NCI-H2029 treated with DMSO at 0.1 percent for 48 hours (cell line): ENCODE measurements around the gene TLR9.

Experiments used
- DNase-seq: peaks from one replicate; lab custom pipeline; 2025; lab: John Stamatoyannopoulos, UW

Gene TLR9

DNA sequence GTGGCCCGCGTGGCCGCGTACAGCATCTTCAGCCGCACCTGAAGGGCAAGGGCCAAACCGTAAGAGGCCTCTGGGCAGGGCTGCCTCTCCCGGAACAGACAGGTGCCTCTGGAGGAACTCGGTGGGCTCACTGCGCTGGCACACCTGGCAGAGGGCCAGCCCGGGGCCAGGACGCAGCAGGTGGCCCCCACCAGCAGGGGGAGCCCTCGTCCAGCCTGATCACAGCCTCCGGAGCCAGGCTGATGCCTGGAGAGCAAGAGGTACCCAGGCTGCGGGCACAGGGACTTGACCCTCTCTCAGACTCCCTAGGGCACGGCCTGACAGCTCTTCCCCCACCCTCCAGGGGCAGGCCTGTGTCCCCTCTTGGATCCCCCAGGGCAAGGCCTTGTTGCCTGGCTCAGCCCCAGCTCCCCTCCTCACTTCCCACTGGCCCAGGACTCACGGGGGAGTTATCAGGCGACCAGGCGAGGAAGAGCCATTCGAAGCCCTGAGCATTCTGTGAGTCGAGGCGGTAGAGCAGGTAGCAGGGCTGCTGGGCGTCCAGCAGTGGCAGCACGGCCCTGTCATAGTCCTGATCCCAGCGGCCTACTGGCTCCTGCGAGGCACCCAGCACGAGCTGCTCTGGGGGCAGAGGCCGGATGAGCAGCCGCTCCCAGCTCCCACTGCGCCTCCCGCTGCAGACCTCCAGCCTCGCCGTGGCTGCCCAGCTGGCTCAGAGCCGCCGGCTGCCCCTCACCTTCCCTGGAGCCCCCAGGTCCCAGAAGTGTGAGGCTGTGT, 6.2 kb upstream of the TLR9 start:
- DNase-seq, result no peak

GRCh38 chr3:52230889-52231499, 5.5 kb upstream of the TLR9 start:
- DNase-seq, result no peak

GRCh38 chr3:52230461-52230860, 5.0 kb upstream of the TLR9 start:
- DNase-seq, result no peak

- DNase-seq, result no peak
These were observed 4.2 kb upstream of the TLR9 start for GRCh38 chr3:52229656-52230055.

- no peak for DNase-seq
These were observed 3.4 kb upstream of the TLR9 start for GRCh38 chr3:52228751-52229291.

DNA sequence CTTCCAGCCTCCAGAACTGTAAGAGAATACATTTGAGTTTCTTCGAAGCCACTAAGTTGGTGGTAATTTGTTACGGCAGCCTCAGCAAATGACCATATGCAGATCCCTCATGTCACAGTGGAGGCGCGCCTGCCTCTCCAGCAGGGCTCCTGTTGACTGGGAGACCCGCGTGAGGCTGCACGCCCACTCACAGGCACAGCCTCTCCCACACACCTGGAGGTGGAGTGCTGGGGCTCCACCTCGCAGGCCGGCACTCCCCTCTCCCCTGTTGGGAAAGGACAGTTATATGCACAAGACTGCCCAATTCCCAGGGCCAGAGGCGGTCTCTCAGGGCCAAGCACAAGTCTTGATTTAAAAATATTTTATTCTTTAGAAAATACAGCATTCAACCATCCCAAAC, 2.8 kb upstream of the TLR9 start:
- no peak for DNase-seq

GRCh38 chr3:52227766-52228165, 2.3 kb upstream of the TLR9 start:
- no peak for DNase-seq

DNA sequence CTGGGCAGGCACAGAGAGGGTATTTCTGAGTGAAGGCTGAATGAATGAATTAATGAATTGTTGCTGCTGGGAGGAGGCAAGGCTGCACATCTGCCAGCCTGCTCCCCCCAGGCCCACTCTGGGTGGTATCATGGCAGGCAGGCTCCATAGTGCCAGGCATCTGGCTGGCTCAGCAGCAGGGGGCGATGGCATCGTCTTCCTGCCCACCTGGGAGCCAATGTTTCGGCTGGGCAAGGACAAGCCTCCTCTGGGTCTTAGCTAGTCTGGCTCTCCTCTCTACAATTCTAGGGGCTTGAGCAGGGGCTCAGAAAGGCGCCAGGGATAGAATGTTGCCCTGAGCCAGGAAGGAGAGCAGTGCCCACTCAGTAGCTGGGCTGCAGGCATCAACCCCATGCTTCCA, 1.7 kb upstream of the TLR9 start:
- DNase-seq, result no peak

GRCh38 chr3:52226229-52226817, 878 bp upstream of the TLR9 start:
- no peak for DNase-seq

GRCh38 chr3:52223449-52224408, 1.7 kb downstream of the TLR9 start:
- DNase-seq, result no peak

DNA sequence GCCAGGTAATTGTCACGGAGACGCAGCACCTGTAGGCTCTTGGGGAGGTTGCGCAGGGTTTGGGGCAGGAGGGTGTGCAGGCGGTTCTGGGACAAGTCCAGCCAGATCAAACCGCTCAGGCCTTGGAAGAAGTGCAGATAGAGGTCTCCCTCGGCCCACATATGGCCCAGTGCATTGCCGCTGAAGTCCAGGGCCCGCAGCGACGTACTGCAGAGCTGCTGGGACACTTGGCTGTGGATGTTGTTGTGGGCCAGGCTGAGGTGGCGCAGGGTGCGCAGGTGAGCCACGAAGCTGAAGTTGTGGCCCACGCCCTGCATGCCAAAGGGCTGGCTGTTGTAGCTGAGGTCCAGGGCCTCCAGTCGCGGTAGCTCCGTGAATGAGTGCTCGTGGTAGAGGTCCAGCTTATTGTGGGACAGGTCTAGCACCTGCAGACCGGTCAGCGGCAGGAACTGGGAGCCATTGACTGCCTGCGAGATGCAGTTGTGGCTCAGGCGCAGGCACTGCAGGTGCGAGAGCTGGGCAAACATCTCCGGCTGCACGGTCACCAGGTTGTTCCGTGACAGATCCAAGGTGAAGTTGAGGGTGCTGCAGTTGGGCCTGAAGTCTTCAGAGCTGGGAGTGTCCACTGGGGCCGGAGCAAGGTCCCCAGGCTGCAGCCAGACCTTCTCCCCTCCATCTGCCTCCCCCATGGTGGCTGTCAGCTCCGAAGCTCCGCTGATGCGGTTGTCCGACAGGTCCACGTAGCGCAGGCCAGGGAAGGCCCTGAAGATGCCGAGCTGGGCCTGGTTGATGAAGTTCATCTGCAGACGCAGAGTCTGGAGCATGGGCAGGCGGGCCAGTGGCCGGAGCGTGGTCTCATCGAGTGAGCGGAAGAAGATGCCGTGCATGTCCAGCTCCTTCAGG, 2.9 kb downstream of the TLR9 start:
- DNase-seq, result no peak

DNA sequence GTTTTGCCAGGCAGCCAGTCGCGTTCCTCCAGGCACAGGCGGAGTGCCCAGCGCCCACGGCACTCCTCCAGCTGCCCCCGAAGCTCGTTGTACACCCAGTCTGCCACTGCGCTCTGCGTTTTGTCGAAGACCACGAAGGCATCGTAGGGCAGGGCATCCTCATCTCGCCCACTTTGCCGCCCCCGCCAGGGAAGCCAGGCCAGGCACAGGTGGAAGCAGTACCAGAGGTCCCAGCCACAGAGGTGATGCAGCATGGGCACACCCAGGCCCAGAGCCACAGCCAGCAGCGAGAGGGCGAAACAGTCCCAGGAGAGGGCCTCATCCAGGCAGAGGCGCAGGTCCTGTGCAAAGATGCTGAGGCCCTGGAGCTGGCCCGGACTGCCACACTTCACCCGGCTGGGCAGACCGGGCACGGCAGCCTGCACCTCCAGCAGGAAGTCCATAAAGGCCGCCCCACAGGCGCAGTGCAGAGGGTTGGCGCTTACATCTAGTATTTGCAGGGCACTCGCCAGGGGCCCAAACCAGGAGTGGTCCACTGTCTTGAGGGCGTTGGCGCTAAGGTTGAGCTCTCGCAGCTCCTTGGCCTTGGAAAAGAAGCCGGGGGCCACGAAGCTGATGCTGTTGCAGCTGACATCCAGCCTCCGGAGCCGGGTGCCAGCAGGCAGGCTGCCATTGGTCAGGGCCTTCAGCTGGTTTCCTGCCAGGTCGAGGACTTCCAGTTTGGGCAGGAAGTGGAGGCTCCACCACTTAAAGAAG, 3.7 kb downstream of the TLR9 start:
- peak; percentile 32 for DNase-seq

DNA sequence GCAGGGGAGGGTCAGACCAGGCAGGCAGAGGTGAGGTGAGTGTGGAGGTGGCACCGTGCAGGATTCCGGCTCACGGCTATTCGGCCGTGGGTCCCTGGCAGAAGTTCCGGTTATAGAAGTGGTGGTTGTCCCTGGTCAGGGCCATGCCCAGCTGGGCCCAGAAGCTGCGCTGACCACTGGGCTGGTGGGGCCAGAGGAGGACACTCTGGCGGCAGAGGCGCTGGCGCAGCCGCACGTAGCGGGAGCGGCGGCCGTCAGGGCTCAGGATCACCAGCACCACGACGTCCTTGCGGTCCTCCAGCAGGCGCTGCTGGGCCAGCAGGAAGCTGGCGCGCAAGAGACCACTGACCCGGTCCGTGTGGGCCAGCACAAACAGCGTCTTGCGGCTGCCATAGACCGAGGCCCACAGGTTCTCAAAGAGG, 4.3 kb downstream of the TLR9 start:
- DNase-seq, result no peak

- peak; percentile 21 for DNase-seq
These were observed 4.9 kb downstream of the TLR9 start for GRCh38 chr3:52220380-52221026.

DNA sequence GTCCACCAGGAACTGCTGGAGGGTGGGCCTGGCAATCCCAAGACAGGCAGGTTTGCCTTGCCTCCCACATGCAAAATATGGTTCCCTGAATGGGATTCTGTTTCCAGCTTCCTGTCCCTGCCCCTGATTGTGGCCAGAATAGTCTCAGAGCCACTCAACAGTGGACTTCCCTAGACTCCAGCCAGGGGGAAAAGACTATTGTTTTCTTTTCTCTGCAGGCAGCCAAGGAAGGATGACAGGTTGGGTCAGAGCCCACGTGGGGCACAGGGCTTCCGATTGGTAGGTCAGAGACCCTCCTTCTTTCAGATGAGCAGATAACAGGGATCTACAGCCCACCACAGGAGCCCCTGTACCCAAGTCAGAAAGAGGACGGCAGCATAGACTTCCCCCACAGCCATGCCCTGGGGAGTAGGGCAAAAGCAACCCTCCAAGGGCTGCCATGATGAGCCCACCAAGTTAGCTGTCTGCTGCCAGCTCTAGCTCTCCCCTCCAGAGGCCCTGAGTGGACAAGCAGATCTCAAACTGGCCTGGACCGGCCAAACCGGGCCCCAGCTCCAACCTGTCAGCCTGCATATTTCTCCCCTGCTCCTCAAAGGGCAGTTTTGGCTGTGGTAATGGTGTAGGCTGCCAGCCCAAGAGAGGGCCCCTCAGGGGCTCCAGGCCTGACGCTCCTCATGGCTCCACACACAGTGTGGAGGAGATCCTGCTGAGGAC, 6.4 kb downstream of the TLR9 start:
- no peak for DNase-seq

DNA sequence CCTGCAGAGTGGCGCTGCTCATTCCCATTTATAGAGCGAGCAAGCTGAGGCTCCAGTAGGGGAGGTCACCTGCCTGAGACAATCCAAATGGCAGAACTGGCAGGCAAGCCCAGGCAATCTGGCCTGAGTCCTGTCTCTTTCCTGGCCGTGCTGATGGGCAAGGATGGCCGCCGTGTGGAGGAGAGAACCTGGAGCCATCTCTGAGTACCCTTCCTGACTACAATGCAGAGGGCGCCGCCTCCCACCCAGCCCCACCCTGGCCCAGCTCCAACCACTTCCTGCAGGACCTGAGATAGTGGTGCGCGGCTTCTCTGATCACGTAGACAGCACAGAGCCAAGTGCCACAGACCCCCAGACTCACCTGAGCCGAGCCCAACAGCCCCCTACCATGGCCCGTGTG, 7.0 kb downstream of the TLR9 start:
- DNase-seq, result no peak

DNA sequence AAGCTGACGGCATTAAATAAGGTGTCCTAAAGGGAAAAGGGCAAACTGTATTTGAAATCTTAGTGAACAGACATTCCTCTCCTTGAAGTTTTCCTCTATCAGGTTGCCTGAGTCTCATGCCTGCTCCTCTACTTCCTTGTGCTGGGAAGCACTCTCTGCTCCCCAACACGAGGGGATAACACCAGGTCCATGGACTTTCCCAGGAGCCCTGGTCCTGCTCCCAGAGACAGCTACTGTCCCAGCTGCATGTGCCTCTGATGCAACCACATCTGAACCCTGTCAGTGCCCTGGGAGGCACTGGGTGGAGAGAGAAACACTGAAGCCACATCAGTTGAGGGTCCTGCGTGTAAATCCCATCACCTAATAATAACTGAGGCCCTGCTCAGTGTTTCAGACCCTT, 7.4 kb downstream of the TLR9 start:
- DNase-seq, result no peak

DNA sequence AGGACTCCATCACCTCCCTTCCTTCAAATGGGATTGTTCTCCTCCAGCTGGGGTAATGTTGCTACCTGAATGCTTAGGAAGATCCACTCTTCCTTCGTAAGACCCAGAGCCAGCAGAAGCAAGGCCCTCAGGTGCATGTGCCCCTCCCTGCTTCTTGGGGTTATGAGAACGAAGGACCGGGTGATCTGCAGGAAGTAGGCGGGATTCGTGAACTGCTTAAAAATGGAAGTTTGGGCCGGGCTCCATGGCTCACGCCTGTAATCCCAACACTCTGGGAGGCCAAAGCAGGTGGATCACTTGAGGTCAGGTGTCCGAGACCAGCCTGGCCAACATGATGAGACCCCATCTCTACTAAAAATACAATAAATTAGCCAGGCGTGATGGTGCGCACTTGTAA, 8.0 kb downstream of the TLR9 start:
- no peak for DNase-seq
